Forelimb muscle (tissue), 1 donor: Measurements from ENCODE around the gene HAPSTR1. TPM values are rescaled to one million over a fixed set of nuclear protein-coding genes. Genes with fewer than 3 reads are reported as not detected.

ENCODE experiments used
- DNase-seq: peaks from one replicate; pipeline ENCODE4 v3.0.0-alpha.2; 2013; ENCODE audit warnings: low read depth
- polyA plus RNA-seq: library from polyadenylated mRNA; unstranded; fragments of 120-200 nt; gene quantifications from one replicate; pipeline ENCODE4 v1.2.1, GENCODE V29; 2013; ENCODE audit not compliant: insufficient read length

HAPSTR1 gene
- polyA plus RNA-seq, 1 donor: 31.0 TPM

- DNase-seq: no peak
Observed at GRCh38 chr16:9123401-9123800, 32.0 kb downstream of the HAPSTR1 start.

GRCh38 chr16:9123871-9124270 lies 32.4 kb downstream of the HAPSTR1 start:
- no peak for DNase-seq

- no peak for DNase-seq
Observed at GRCh38 chr16:9124444-9124843, 33.0 kb downstream of the HAPSTR1 start.

GRCh38 chr16:9124908-9125584 lies 33.6 kb downstream of the HAPSTR1 start:
- no peak for DNase-seq

GRCh38 chr16:9125658-9126505 lies 34.4 kb downstream of the HAPSTR1 start:
- DNase-seq: no peak

GRCh38 chr16:9126609-9127008 lies 35.2 kb downstream of the HAPSTR1 start:
- DNase-seq: no peak

- no peak for DNase-seq
Observed at GRCh38 chr16:9128346-9129342, 37.2 kb downstream of the HAPSTR1 start.

- DNase-seq: no peak
Observed at GRCh38 chr16:9134306-9134705, 42.9 kb downstream of the HAPSTR1 start.

- DNase-seq: no peak
Observed at GRCh38 chr16:9134739-9135138, 43.3 kb downstream of the HAPSTR1 start.

GRCh38 chr16:9135797-9136196 lies 44.4 kb downstream of the HAPSTR1 start:
- DNase-seq: no peak

- no peak for DNase-seq
Observed at GRCh38 chr16:9136596-9136995, 45.2 kb downstream of the HAPSTR1 start.

GRCh38 chr16:9138021-9138680 lies 46.7 kb downstream of the HAPSTR1 start:
- no peak for DNase-seq

- DNase-seq: no peak
Observed at GRCh38 chr16:9138731-9139501, 47.5 kb downstream of the HAPSTR1 start.

- DNase-seq: no peak
Observed at GRCh38 chr16:9139965-9140364, 48.5 kb downstream of the HAPSTR1 start.

Other genes with a start within 250 kb of the HAPSTR1 start
- gene CARHSP1, start 222.6 kb upstream of the HAPSTR1 start, polyA plus RNA-seq: 100 TPM
- not detected for gene LITAFD, start 209.3 kb upstream of the HAPSTR1 start, polyA plus RNA-seq
- gene USP7, start 127.7 kb upstream of the HAPSTR1 start, polyA plus RNA-seq: 61.9 TPM